ENCODE results near the gene XXYLT1. TPM values are rescaled to one million over a fixed set of nuclear protein-coding genes. Genes with fewer than 3 reads are reported as not detected.

The XXYLT1 gene
- total RNA-seq, 2 experiments from 2014 or later = 3.1 to 3.7 TPM

- H3K36me3 Mint-ChIP-seq (ENCODE audit: low read depth) = no peaks in the 10 kb centered on the region
Observed at GRCh38 chr3:195175476-195176337, 95.3 kb downstream of the XXYLT1 start.

GRCh38 chr3:195175076-195175475, 95.9 kb downstream of the XXYLT1 start:
- no peaks in the 10 kb centered on the region for H3K27me3 ChIP-seq (ENCODE audit: control insufficient read depth in 1 of 2, insufficient read depth in 2 of 2, low read length in 2 of 2)
- no peak overlapping the region for H3K27ac ChIP-seq (ENCODE audit: low read depth in 1 of 2, low read length in 2 of 2)
- intact Hi-C loops (cut with DNase I, micrococcal nuclease) = no loop called here
- Mint-ChIP-seq H3K27ac (no peak overlapping the region), H3K36me3 (ENCODE audit: low read depth) (no peaks in the 10 kb centered on the region), H3K4me1 (ENCODE audit: low read depth) (peaks cover 10% of the 10 kb centered on the region), H3K27me3 (no peaks in the 10 kb centered on the region), H3K4me3 (no peak overlapping the region), H3K9me3 (no peaks in the 10 kb centered on the region)
- DNase-seq (no peak), ATAC-seq (ENCODE audit: poor library complexity) (no peak)
- POLR2A ChIA-PET = no interaction called here
- H3K4me1 ChIP-seq (ENCODE audit: insufficient read depth, low read length) = no peaks in the 10 kb centered on the region
- H3K4me3 ChIP-seq (ENCODE audit: low read length) = no peak overlapping the region
- H3K9me3 ChIP-seq (ENCODE audit: control insufficient read depth in 1 of 2, insufficient read depth in 1 of 2, low read length in 2 of 2) = no peaks in the 10 kb centered on the region
- CTCF ChIA-PET = interaction anchor here (0.6 kb wide), 1 partner anchor 59 kb away, joined by 3 read pairs; no protein-coding TSS in a partner anchor
- H3K36me3 ChIP-seq (ENCODE audit: insufficient read depth, low read length) = no peaks in the 10 kb centered on the region
- no peak for TF ChIP-seq CTCF (IDR thresholded peaks at IDR 0.05)

More at GRCh38 chr3:195175476-195176337, 95.3 kb downstream of the XXYLT1 start:
- H3K27me3 Mint-ChIP-seq = no peaks in the 10 kb centered on the region
- intact Hi-C loops (cut with DNase I, micrococcal nuclease) = no loop called here
- Histone ChIP-seq H3K9me3 (ENCODE audit: control insufficient read depth in 1 of 2, insufficient read depth in 1 of 2, low read length in 2 of 2) (no peaks in the 10 kb centered on the region), H3K27me3 (ENCODE audit: control insufficient read depth in 1 of 2, insufficient read depth in 2 of 2, low read length in 2 of 2) (no peaks in the 10 kb centered on the region), H3K36me3 (ENCODE audit: insufficient read depth, low read length) (no peaks in the 10 kb centered on the region), H3K4me3 (ENCODE audit: low read length) (no peak overlapping the region), H3K27ac (ENCODE audit: low read depth in 1 of 2, low read length in 2 of 2) (no peak overlapping the region), H3K4me1 (ENCODE audit: insufficient read depth, low read length) (no peaks in the 10 kb centered on the region)
- H3K9me3 Mint-ChIP-seq = no peaks in the 10 kb centered on the region
- peaks cover 10% of the 10 kb centered on the region for H3K4me1 Mint-ChIP-seq (ENCODE audit: low read depth)
- no peak for TF ChIP-seq CTCF (IDR thresholded peaks at IDR 0.05)
- no peak overlapping the region for H3K4me3 Mint-ChIP-seq
- DNase-seq (no peak), ATAC-seq (ENCODE audit: poor library complexity) (no peak)
- H3K27ac Mint-ChIP-seq = no peak overlapping the region
- CTCF ChIA-PET = interaction anchor here (0.6 kb wide), 1 partner anchor 58 kb away, joined by 3 read pairs; no protein-coding TSS in a partner anchor
- POLR2A ChIA-PET = no interaction called here

- no peaks in the 10 kb centered on the region for H3K36me3 ChIP-seq (ENCODE audit: insufficient read depth, low read length)
- Mint-ChIP-seq H3K27ac (no peak overlapping the region), H3K9me3 (no peaks in the 10 kb centered on the region), H3K27me3 (no peaks in the 10 kb centered on the region), H3K36me3 (ENCODE audit: low read depth) (no peaks in the 10 kb centered on the region), H3K4me3 (no peak overlapping the region), H3K4me1 (ENCODE audit: low read depth) (peaks cover 8% of the 10 kb centered on the region)
- H3K4me3 ChIP-seq (ENCODE audit: low read length) = no peak overlapping the region
- intact Hi-C loops (cut with DNase I, micrococcal nuclease) = no loop called here
- H3K27me3 ChIP-seq (ENCODE audit: control insufficient read depth in 1 of 2, insufficient read depth in 2 of 2, low read length in 2 of 2) = no peaks in the 10 kb centered on the region
- ChIA-PET CTCF (no interaction called here), POLR2A (no interaction called here)
- no peak for TF ChIP-seq CTCF (IDR thresholded peaks at IDR 0.05)
- no peak for DNase-seq
- no peaks in the 10 kb centered on the region for H3K4me1 ChIP-seq (ENCODE audit: insufficient read depth, low read length)
- ATAC-seq (ENCODE audit: poor library complexity) = no peak
- no peaks in the 10 kb centered on the region for H3K9me3 ChIP-seq (ENCODE audit: control insufficient read depth in 1 of 2, insufficient read depth in 1 of 2, low read length in 2 of 2)
- H3K27ac ChIP-seq (ENCODE audit: low read depth in 1 of 2, low read length in 2 of 2) = no peak overlapping the region
Observed at GRCh38 chr3:195173657-195174056, 97.3 kb downstream of the XXYLT1 start.
